Mononuclear cell (primary cell): Measurements from ENCODE around the gene LAMA3. TPM values are rescaled to one million over a fixed set of nuclear protein-coding genes. Genes with fewer than 3 reads are reported as not detected.

Experiments
- H3K27me3 ChIP-seq: 2 replicates; pipeline ENCODE4 v1.6.0; 2011; ENCODE audit warnings: low read length, control low read depth; ENCODE audit not compliant: insufficient read depth
- H3K4me1 ChIP-seq: 2 replicates; pipeline ENCODE4 v1.5.1; 2011; ENCODE audit warnings: mild to moderate bottlenecking, low read length, control low read depth; ENCODE audit not compliant: insufficient read depth
- H3K4me3 ChIP-seq: 2 replicates; pipeline ENCODE4 v1.5.1; 2011; ENCODE audit warnings: mild to moderate bottlenecking, low read length, moderate library complexity
- H3K9me3 ChIP-seq: 2 replicates; pipeline ENCODE4 v1.5.1; 2011; ENCODE audit warnings: low read depth, mild to moderate bottlenecking, control low read depth, low read length
- total RNA-seq: library from RNA; depleted of rRNA; stranded (reverse); fragments of >200 nt; gene quantifications from one replicate; pipeline ENCODE4 v1.2.3, GENCODE V29; 2012

LAMA3 gene
- total RNA-seq, 1 donor, result under 0.01 TPM

DNA sequence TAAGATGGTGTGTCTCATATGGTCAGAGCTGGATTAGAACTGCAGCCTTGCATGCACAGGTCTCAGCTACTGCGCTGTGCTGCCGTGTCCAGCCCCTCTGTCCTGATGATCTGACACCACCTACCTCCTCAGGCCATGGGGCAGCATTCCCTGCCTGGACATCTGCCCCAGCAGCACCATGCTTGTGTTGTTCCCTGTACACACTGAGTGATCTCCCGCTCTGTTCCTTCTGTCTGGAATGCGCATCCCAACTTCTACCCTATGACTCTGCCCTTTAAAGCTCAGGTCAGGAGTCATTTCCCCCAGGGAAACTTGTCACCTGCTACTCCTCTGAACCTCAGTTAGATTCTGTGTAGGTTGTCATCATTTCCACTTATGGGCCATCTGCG, 167.9 kb downstream of the LAMA3 start:
- no peak overlapping the region for H3K4me3 ChIP-seq
- peaks cover 10% of the 10 kb centered on the region for H3K4me1 ChIP-seq
- no peaks in the 10 kb centered on the region for H3K27me3 ChIP-seq
- no peaks in the 10 kb centered on the region for H3K9me3 ChIP-seq

DNA sequence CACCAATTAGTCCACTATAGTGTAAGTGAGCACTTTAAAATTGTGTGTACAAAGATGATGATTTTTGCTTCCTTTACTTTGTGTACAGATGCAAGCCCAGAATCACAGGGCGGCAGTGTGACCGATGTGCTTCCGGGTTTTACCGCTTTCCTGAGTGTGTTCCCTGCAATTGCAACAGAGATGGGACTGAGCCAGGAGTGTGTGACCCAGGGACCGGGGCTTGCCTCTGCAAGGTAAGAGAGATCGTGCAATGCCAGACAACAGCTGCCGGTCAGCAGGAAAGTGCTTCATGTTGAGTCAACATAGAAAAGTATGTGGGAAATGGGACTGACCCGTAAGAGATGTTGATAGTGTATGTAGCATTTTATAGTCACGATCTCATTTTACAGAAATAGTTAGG, 168.5 kb downstream of the LAMA3 start:
- no peaks in the 10 kb centered on the region for H3K9me3 ChIP-seq
- H3K4me3 ChIP-seq, result no peak overlapping the region
- peaks cover 16% of the 10 kb centered on the region for H3K4me1 ChIP-seq
- H3K27me3 ChIP-seq, result no peaks in the 10 kb centered on the region

DNA sequence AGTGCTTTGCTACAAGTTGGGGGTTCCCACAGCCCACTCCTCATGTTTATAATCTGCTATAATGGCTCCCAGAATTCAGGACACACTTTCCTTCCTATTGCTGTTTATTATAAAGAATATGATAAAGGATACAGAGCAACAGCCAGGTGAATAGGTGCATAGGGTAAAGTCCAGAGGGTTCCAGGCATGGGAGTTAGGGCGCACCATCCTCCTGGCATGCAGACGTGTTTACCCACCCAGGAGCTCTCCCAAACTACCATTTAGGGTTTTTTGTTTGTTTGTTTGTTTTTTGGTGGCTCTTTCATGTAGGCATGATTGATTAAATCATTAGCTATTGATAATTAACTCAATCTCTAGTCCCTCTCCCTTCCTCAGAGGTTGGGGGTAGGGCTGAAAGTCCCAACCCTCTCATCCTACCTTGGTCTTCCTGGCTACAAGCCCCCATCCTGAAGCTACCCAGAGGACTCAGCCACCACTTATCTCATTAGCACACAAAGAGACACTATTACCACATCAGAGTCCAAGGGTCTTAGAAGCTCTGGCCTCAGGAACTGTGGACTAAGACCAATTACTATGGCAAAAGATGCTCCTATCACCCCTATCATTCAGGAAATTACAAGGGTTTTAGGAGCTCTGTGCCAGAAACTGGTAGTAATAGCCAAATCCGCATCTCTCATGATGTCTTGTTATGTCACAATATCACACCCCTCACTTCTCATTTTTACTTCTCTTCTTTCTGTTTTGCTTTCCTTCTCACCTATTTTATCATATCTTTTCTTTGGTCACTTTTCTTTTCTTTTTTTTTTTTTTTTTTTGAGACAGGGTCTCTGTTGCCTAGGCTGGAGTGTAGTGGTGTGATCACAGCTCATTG, 170.4 kb downstream of the LAMA3 start:
- H3K4me3 ChIP-seq, result no peak overlapping the region
- H3K27me3 ChIP-seq, result no peaks in the 10 kb centered on the region
- peaks cover 29% of the 10 kb centered on the region for H3K4me1 ChIP-seq

DNA sequence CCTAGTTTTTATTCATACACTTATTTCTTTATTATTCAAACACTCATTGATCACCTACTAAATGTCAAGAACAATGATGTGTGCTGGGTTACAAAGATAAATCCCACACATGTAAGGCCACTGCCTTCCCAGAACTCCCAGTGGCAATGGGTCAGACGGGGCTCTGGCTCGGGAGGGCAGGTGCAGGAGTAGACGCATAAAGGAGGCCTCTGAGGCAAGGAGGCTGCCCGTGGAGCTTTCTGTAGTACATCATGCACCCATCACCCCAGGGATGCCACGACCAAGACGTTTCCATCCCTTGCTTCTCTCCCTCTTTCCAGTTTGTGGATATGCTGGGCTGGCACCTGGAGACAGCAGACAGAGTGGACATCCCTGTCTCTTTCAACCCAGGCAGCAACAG, 172.1 kb downstream of the LAMA3 start:
- H3K4me1 ChIP-seq, result peaks cover 45% of the 10 kb centered on the region
- no peaks in the 10 kb centered on the region for H3K9me3 ChIP-seq
- H3K27me3 ChIP-seq, result no peaks in the 10 kb centered on the region

More for the DNA sequence above, 170.4 kb downstream of the LAMA3 start:
- H3K9me3 ChIP-seq, result no peaks in the 10 kb centered on the region

DNA sequence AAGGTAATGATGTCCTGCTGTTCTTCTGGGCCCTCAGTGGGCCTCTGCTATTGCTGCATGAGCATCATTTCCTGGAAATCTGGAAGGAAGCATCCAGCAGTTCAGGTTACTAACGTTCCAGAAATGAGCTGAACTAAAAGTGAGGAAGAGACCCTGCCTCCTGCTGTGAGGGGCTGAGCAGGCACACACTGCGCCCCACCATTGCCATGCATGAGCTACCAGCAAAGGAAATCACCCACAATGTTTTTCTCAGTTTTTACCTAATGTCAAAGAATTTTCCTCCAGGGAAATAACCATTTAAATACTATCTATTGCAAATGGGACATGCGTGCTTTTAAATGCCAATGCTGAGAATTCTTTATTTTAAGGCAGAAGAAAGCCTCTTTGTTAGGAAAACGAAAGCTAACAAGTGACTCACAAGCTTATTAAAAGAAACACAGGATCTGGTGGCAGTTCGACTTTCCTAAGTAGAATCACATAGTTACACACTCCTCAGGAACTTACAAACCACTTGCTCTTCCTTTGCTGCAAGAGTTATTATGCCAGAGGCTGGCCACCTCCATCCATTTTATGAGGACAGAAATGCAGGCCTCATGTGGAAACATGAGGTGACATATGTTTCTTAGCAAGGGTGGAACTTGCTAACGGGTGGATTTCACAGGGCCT, 172.7 kb downstream of the LAMA3 start:
- Histone ChIP-seq H3K4me1 (peaks cover 50% of the 10 kb centered on the region), H3K4me3 (no peak overlapping the region), H3K27me3 (no peaks in the 10 kb centered on the region), H3K9me3 (no peaks in the 10 kb centered on the region)

More for the DNA sequence above, 172.1 kb downstream of the LAMA3 start:
- no peak overlapping the region for H3K4me3 ChIP-seq

DNA sequence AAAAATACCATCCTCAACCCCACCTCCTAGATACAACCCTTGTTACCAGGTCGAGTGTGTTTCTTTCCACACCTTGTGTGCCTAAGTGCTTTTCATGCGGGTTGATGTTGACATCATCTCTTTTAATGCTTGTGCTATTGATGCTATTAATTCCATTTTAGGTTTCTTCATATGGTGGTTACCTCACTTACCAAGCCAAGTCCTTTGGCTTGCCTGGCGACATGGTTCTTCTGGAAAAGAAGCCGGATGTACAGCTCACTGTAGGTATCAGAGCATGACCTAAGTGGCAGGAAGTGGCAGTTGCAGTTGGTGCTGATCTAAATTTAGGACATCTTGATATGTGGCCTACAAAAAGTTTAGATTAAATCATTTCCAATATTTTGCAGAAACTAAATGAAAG, 175.4 kb downstream of the LAMA3 start:
- Histone ChIP-seq H3K4me3 (no peak overlapping the region), H3K4me1 (peaks cover 54% of the 10 kb centered on the region), H3K9me3 (no peaks in the 10 kb centered on the region), H3K27me3 (no peaks in the 10 kb centered on the region)

DNA sequence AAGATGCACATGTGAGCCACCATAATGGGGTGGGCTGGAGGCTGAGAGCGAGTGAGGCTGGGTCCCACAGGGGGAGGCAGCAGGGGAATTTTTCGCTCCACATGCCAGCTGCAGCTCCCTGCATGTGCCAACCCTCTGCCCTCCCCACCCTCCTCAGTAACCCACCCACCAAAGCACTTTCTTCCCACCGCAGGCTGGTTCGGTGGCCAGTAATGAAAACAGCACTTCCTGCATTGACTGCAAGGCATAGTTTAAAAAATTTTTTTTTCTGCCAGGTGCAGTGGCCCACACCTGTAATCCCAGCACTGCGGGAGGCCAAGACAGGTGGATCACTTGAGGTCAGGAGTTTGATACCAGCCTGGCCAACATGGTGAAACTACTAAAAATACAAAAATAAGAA, 177.8 kb downstream of the LAMA3 start:
- Histone ChIP-seq H3K27me3 (no peaks in the 10 kb centered on the region), H3K4me1 (peaks cover 57% of the 10 kb centered on the region), H3K4me3 (no peak overlapping the region), H3K9me3 (no peaks in the 10 kb centered on the region)

DNA sequence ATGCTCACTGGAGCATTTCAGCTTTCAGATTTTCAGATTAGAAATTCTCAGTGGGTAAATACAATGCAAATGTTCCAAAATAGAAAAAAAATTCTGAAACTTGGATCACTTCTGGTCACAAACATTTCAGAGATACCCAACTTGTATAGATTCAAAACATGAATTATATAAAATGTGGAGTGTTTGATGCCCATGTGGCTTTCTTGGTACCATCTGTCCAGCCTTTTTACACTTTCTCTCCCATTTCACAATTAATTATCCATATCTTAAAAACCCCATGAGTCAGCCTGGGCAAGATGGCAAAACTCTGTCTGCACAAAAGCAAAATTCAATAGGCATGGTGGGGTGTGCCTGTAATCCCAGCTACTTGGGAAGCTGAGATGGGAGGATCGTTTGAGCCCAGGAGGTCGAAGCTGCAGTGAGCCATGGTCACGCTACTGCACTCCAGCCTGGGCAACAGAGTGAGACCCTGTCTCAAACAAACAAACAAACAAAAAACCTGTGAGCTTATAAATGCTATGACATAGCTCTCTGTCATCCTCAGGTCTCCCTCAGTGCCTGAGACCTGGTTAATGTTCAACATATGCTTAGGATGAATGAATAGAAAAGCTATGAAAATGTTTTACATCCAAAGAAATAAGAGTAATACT, 179.0 kb downstream of the LAMA3 start:
- Histone ChIP-seq H3K27me3 (no peaks in the 10 kb centered on the region), H3K4me1 (peaks cover 53% of the 10 kb centered on the region), H3K4me3 (no peak overlapping the region), H3K9me3 (no peaks in the 10 kb centered on the region)

DNA sequence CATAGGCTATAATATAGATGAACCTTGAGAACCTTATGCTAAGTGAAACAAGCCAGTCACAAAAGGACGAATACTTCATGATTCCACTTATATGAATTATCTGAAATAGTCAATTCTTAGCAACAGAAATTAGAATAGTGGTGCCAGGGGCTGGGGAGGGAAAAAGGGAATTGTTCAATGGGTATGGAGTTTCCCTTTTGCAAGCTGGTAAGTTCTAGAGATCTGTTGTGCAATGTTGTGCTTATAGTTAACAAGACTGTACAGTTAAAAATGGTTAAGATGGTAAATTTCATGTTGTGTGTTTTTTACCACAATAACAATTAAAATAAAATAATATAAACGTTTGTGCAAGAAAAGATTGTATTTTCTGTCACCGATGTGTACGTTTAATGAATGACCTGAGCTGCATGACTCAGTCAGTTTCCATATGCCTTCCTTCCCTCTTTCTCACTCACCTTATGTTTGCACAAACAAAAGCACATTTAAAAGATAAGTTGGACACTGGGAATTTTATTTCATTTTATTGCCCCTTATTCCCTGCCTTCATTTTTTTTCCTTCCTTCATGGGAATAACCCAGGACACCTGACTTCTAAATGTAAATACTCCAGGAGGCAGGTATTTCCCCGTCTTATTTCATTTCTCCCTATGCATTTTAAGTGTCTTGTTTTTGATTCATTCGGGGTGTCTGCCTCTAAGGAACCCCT, 181.6 kb downstream of the LAMA3 start:
- Histone ChIP-seq H3K27me3 (no peaks in the 10 kb centered on the region), H3K4me3 (no peak overlapping the region), H3K9me3 (no peaks in the 10 kb centered on the region), H3K4me1 (peaks cover 34% of the 10 kb centered on the region)

DNA sequence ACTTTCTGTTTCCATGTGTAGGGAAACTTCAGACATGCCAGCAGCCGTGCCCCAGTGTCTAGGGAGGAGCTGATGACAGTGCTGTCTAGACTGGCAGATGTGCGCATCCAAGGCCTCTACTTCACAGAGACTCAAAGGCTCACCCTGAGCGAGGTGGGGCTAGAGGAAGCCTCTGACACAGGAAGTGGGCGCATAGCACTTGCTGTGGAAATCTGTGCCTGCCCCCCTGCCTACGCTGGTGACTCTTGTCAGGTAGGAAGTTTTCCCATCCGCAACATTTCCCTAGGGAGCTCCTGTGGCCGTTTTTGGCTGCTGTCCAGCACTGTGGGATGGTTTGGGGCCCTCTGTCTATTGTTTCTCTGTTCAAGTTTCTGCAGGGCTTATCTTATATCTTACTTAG, 182.2 kb downstream of the LAMA3 start:
- no peaks in the 10 kb centered on the region for H3K27me3 ChIP-seq
- peaks cover 28% of the 10 kb centered on the region for H3K4me1 ChIP-seq
- H3K9me3 ChIP-seq, result no peaks in the 10 kb centered on the region
- H3K4me3 ChIP-seq, result no peak overlapping the region

DNA sequence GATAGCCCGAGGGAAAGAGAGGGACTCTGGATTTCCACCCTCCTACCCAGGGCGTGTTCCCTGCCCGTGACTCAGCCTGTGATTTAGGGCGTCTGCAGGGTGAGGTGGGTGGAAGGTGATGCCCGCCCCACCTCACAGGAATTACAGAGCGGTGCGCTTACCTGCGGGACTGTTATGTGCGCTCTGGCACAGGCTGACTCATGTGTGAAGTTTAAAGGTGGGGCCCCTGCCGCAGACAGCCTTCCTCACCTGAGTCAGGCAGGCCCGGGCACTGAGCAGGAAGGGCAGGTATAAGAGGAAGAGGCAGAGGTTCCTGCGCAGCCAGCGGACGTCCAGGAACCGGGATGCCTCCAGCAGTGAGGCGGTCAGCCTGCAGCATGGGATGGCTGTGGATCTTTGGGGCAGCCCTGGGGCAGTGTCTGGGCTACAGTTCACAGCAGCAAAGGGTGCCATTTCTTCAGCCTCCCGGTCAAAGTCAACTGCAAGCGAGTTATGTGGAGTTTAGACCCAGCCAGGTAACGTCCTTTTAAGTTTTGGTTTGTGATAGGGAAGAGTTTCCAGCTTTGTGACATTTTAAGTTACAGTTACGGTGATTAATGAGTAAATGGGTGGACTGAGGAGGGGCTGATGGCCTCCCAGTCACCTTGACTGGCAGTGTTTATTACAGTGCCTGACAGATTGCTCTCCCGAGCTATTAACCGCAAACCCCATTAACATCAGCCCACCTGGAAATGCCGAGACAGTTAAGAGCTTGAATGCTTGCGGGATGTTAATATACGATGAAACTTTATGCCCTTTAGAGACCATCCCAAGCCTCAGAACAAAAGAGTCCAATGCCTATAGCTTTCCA, 183.7 kb downstream of the LAMA3 start:
- Histone ChIP-seq H3K4me1 (peaks cover 19% of the 10 kb centered on the region), H3K4me3 (no peak overlapping the region), H3K27me3 (no peaks in the 10 kb centered on the region), H3K9me3 (no peaks in the 10 kb centered on the region)

DNA sequence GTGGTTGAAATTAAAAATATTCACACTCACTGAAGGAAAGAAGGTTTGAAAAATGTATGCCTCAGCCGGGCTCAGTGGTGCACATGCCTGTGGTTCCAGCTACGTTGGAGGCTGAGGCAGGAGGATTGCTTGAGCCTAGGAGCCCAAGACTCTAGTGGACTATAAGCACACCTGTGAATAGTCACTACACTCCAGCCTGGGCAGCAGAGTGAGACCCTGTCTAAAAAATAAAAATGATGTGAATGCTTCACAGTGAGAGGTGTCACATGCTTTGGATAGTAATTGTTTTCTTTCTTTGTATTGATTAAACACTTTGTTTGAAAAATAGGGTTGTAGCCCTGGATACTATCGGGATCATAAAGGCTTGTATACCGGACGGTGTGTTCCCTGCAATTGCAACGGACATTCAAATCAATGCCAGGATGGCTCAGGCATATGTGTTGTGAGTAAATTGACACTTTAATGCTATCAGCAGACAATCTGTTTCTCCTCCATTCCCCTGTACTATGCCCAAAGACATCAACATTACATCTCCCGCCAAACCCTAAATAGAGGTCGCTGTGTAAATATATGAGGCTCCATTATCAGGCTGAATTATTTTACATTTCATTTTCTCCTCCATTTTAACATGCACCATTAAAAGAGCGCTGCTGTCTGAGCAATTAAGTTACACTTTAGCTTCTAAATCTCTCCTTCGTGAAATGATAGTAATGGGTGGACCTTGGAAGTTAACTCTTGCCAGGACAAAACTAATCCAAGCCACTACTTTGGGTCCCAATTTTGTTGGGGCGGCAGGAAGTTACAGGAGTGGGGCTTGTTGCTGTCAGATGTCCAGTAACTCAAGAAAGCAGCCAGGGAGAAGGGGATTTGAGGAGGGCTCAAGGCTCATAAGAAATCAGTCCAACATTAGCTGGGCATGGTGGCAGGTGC, 187.0 kb downstream of the LAMA3 start:
- Histone ChIP-seq H3K4me1 (peaks cover 14% of the 10 kb centered on the region), H3K9me3 (no peaks in the 10 kb centered on the region), H3K4me3 (no peak overlapping the region), H3K27me3 (no peaks in the 10 kb centered on the region)

DNA sequence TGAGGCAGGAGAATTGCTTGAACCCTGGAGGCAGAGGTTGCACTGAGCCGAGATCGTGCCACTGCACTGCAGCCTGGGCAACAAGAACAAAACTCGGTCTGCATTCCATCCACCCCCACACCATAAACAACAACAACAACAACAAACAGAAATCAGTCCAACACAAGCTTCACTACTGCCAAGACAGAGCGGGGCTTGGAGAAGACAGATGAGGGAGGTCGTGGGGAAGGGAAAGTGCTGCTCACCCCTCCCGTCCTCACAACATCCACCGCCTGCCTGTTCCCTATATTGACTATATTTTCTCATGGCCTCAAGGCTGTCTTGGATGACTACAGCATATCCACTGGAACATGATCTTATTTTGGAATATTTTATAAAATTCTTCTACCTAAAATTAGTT, 187.7 kb downstream of the LAMA3 start:
- no peak overlapping the region for H3K4me3 ChIP-seq
- no peaks in the 10 kb centered on the region for H3K9me3 ChIP-seq
- H3K27me3 ChIP-seq, result no peaks in the 10 kb centered on the region
- peaks cover 9% of the 10 kb centered on the region for H3K4me1 ChIP-seq
